ENCODE results near the gene TP53BP2. TPM values are rescaled to one million over a fixed set of nuclear protein-coding genes. Genes with fewer than 3 reads are reported as not detected.
A peak's percentile ranks its signal among the peaks of the same experiment; 100 is the strongest.

Gene TP53BP2
- total and polyA plus RNA-seq, 10 donors, result 5.2 to 50.7 (median 39.5) TPM

- no peak for DNase-seq
- H3K9me3 ChIP-seq, result no peaks in the 10 kb centered on the region
- H3K27me3 ChIP-seq (replicated peaks in 1 of 7), result no peaks in the 10 kb centered on the region
- intact Hi-C loops (cut with DNase I; ENCODE audit: low total_unique reads), result no loop called here
- H3K4me3 ChIP-seq, result peak overlapping the region in 1 of 8 donors; percentile 20
- H3K36me3 ChIP-seq, result peaks cover 0 to 6% (median under 1%) of the 10 kb centered on the region in 6 donors
- peaks cover 15 to 85% (median 57%) of the 10 kb centered on the region in 6 donors for H3K4me1 ChIP-seq
- peak overlapping the region in 5 of 8 donors; percentile 22 to 72 (median 57) for H3K27ac ChIP-seq
- 39 to 61% (median 49%) methylated on average over 11 of the region's 11 CpGs for WGBS, 5 donors
- no peak for TF ChIP-seq POLR2A (IDR thresholded peaks at IDR 0.05)
- peak in 1 of 3 donors; percentile 40 for TF ChIP-seq POLR2AphosphoS5 (IDR thresholded peaks at IDR 0.05)
- TF ChIP-seq, protein P1, sequence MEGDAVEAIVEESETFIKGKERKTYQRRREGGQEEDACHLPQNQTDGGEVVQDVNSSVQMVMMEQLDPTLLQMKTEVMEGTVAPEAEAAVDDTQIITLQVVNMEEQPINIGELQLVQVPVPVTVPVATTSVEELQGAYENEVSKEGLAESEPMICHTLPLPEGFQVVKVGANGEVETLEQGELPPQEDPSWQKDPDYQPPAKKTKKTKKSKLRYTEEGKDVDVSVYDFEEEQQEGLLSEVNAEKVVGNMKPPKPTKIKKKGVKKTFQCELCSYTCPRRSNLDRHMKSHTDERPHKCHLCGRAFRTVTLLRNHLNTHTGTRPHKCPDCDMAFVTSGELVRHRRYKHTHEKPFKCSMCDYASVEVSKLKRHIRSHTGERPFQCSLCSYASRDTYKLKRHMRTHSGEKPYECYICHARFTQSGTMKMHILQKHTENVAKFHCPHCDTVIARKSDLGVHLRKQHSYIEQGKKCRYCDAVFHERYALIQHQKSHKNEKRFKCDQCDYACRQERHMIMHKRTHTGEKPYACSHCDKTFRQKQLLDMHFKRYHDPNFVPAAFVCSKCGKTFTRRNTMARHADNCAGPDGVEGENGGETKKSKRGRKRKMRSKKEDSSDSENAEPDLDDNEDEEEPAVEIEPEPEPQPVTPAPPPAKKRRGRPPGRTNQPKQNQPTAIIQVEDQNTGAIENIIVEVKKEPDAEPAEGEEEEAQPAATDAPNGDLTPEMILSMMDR (IDR thresholded peaks at IDR 0.05 in 8 of 11, conservative IDR thresholded peaks at IDR 0.05 in 3 of 11), result no peak
Observed at GRCh38 chr1:223825767-223826748, 19.7 kb downstream of the TP53BP2 start.

DNA sequence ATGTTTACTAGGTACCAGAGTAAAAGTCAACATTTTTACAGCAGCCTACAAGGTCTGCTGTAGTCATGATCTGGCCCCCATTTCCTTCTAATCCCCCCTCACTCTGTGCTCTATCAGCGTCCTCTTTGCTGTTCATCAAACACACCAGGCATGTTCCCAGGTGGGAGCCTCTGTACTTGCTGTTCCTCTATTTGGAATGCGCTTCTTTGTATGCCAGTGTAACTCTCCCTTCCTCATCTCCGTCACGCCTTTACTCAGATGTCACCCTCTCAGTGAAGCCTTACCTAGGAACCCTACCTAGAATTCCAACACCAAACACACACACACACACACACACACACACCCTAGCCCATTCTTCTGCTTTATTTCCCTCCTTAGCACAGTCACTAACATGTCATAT lies 21.0 kb downstream of the TP53BP2 start:
- no peaks in the 10 kb centered on the region for H3K27me3 ChIP-seq (replicated peaks in 1 of 7)
- WGBS, 5 donors, result 52 to 85% (median 67%) methylated on average over 4 of the region's 4 CpGs
- H3K27ac ChIP-seq, result peak overlapping the region in 1 of 8 donors; percentile 72
- peaks cover 0 to 20% (median 9%) of the 10 kb centered on the region in 6 donors for H3K36me3 ChIP-seq
- intact Hi-C loops (cut with DNase I; ENCODE audit: low total_unique reads), result no loop called here
- no peaks in the 10 kb centered on the region for H3K9me3 ChIP-seq
- DNase-seq, result no peak
- no peak overlapping the region for H3K4me3 ChIP-seq
- H3K4me1 ChIP-seq, result peaks cover 15 to 81% (median 55%) of the 10 kb centered on the region in 6 donors
- no peak for TF ChIP-seq POLR2AphosphoS5 (IDR thresholded peaks at IDR 0.05)

GRCh38 chr1:223824287-223824686 lies 21.5 kb downstream of the TP53BP2 start:
- no peak overlapping the region for H3K4me3 ChIP-seq
- no peak for TF ChIP-seq POLR2AphosphoS5 (IDR thresholded peaks at IDR 0.05)
- no peak for TF ChIP-seq POLR2A (IDR thresholded peaks at IDR 0.05)
- intact Hi-C loops (cut with DNase I; ENCODE audit: low total_unique reads), result no loop called here
- peaks cover 15 to 80% (median 55%) of the 10 kb centered on the region in 6 donors for H3K4me1 ChIP-seq
- peak overlapping the region in 1 of 8 donors; percentile 72 for H3K27ac ChIP-seq
- WGBS, 5 donors, result 88 to 92% (median 91%) methylated on average over 9 of the region's 9 CpGs
- peaks cover 0 to 24% (median 12%) of the 10 kb centered on the region in 6 donors for H3K36me3 ChIP-seq
- DNase-seq, result no peak
- H3K27me3 ChIP-seq (replicated peaks in 1 of 7), result no peaks in the 10 kb centered on the region
- no peaks in the 10 kb centered on the region for H3K9me3 ChIP-seq

GRCh38 chr1:223820971-223821370 lies 24.8 kb downstream of the TP53BP2 start:
- WGBS, 5 donors, result 90 to 93% (median 92%) methylated on average over 11 of the region's 11 CpGs
- Histone ChIP-seq H3K4me3 (no peak overlapping the region), H3K4me1 (peaks cover 11 to 51% (median 32%) of the 10 kb centered on the region in 6 donors), H3K36me3 (peaks cover 0 to 50% (median 15%) of the 10 kb centered on the region in 6 donors), H3K27me3 (replicated peaks in 1 of 7) (no peaks in the 10 kb centered on the region), H3K27ac (no peak overlapping the region), H3K9me3 (no peaks in the 10 kb centered on the region)
- intact Hi-C loops (cut with DNase I; ENCODE audit: low total_unique reads), result no loop called here
- DNase-seq, result no peak
- TF ChIP-seq, protein P1 (IDR thresholded peaks at IDR 0.05 in 8 of 11, conservative IDR thresholded peaks at IDR 0.05 in 3 of 11), result no peak
- TF ChIP-seq POLR2A (IDR thresholded peaks at IDR 0.05), result no peak
- TF ChIP-seq POLR2AphosphoS5 (IDR thresholded peaks at IDR 0.05), result no peak

DNA sequence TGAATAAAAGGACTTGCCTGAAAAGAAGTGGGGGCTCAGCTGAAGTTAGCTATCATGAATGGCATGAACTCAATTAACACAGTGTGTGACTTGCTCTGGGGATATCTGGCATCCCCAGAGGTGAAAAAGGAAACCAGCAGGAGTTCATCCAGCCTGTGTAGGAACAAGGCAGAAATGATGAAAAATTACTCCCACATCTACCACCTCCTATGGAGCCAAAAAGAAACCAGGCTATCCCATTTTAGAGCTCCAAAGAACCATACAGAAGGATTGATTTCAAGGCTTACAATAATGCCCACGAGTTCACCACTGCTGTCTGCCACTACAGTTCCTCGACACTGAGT lies 25.3 kb downstream of the TP53BP2 start:
- DNase-seq, result no peak
- peaks cover 0 to 54% (median 15%) of the 10 kb centered on the region in 6 donors for H3K36me3 ChIP-seq
- no peaks in the 10 kb centered on the region for H3K9me3 ChIP-seq
- intact Hi-C loops (cut with DNase I; ENCODE audit: low total_unique reads), result no loop called here
- H3K27me3 ChIP-seq (replicated peaks in 1 of 7), result no peaks in the 10 kb centered on the region
- TF ChIP-seq POLR2A (IDR thresholded peaks at IDR 0.05) (no peak), POLR2AphosphoS5 (IDR thresholded peaks at IDR 0.05) (no peak)
- TF ChIP-seq, protein P1 (IDR thresholded peaks at IDR 0.05 in 8 of 11, conservative IDR thresholded peaks at IDR 0.05 in 3 of 11), result no peak
- H3K4me3 ChIP-seq, result no peak overlapping the region
- H3K27ac ChIP-seq, result no peak overlapping the region
- 56 to 86% (median 66%) methylated on average over 2 of the region's 2 CpGs for WGBS, 5 donors
- H3K4me1 ChIP-seq, result peaks cover 8 to 46% (median 27%) of the 10 kb centered on the region in 6 donors
